Tibial artery (tissue), 4 donors: ENCODE data around the gene KCNQ1.

Experiments
- DNase-seq, 2 donors: peaks; one replicate each; pipeline ENCODE4 v3.0.0-alpha.2; 2019
- H3K27ac ChIP-seq, 2 donors: fragments of 200-600 bp; sonication (generic) in 1 of 2; 1 replicate in 1 of 2; 2 replicates in 1 of 2; pipeline ENCODE4 v1.5.1; 2018 to 2019; ENCODE audit warnings: mild to moderate bottlenecking in 1 of 2
- H3K27me3 ChIP-seq, 2 donors: fragments of 200-600 bp; sonication (generic) in 1 of 2; one replicate each; pipeline versions ENCODE4 v1.5.1 to v1.6.0; 2016 to 2019
- H3K36me3 ChIP-seq, 3 donors: fragments of 200-600 bp; sonication (generic) in 2 of 3; one replicate each; pipeline ENCODE4 v1.5.1; 2016 to 2019; ENCODE audit warnings: mild to moderate bottlenecking in 2 of 3
- H3K4me1 ChIP-seq, 4 donors: fragments of 200-600 bp; sonication (generic) in 2 of 4; 1 replicate in 3 of 4; 2 replicates in 1 of 4; pipeline ENCODE4 v1.5.1; 2016 to 2019
- H3K4me3 ChIP-seq, 2 donors: fragments of 200-600 bp; sonication (generic) in 1 of 2; 1 replicate in 1 of 2; 2 replicates in 1 of 2; pipeline ENCODE4 v1.5.1; 2018 to 2019; ENCODE audit warnings: mild to moderate bottlenecking in 2 of 2
- H3K9me3 ChIP-seq, 3 donors: fragments of 200-600 bp; sonication (generic) in 1 of 3; one replicate each; pipeline ENCODE4 v1.5.1; 2016 to 2019
- intact Hi-C: fragments of 100-400 bp; cut with DNase I; formaldehyde crosslinking; loops from one replicate; pipeline ENCODE4 v1.15.0; 2023; ENCODE audit warnings: low total_unique reads
- TF ChIP-seq, protein P1 (sequence below), 2 experiments: fragments of 200-600 bp in 1 of 2; fragments of 450-650 bp in 1 of 2; IDR thresholded peaks; one replicate each; pipeline ENCODE4 v1.5.1; 2017 to 2019; ENCODE audit warnings: antibody characterized with exemption in 2 of 2, mild to moderate bottlenecking in 1 of 2, moderate library complexity in 1 of 2

KCNQ1 gene

DNA sequence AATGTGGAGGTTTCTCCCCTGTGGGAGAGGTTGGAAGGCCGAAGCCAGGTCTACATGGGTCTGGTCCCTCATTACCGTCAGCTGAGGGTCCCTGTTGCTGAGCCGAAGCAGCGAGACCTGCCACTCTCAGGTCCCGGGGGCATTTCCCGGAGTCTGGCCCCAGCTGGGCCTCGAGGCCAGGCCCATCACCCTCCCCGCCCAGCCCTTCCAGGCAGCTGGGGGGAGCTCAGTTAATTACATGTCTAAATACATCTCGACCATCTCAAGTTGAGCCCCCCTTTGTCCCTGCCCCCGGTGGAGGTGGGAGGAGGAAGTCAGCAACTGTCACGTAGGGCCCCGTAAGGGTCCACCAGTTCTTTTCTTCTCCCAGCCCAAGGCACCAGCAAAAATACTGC, 437.2 kb downstream of the KCNQ1 start:
- peak in 1 of 2 donors; percentile 65 for DNase-seq
- Histone ChIP-seq H3K4me3 (no peak overlapping the region), H3K9me3 (peaks cover 0 to 3% (median 0%) of the 10 kb centered on the region in 3 donors), H3K4me1 (peaks cover 0 to 29% (median 11%) of the 10 kb centered on the region in 4 donors), H3K27me3 (no peaks in the 10 kb centered on the region), H3K27ac (no peak overlapping the region), H3K36me3 (peaks cover 4 to 17% (median 13%) of the 10 kb centered on the region in 3 donors)
- TF ChIP-seq, protein P1, sequence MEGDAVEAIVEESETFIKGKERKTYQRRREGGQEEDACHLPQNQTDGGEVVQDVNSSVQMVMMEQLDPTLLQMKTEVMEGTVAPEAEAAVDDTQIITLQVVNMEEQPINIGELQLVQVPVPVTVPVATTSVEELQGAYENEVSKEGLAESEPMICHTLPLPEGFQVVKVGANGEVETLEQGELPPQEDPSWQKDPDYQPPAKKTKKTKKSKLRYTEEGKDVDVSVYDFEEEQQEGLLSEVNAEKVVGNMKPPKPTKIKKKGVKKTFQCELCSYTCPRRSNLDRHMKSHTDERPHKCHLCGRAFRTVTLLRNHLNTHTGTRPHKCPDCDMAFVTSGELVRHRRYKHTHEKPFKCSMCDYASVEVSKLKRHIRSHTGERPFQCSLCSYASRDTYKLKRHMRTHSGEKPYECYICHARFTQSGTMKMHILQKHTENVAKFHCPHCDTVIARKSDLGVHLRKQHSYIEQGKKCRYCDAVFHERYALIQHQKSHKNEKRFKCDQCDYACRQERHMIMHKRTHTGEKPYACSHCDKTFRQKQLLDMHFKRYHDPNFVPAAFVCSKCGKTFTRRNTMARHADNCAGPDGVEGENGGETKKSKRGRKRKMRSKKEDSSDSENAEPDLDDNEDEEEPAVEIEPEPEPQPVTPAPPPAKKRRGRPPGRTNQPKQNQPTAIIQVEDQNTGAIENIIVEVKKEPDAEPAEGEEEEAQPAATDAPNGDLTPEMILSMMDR (IDR thresholded peaks at IDR 0.05) = no peak
- intact Hi-C loops = loop anchor here (10.0 kb wide), 1 partner anchor 543 kb away; no protein-coding TSS in a partner anchor

- TF ChIP-seq, protein P1 (IDR thresholded peaks at IDR 0.05) = no peak
- peaks cover 0 to 29% (median 11%) of the 10 kb centered on the region in 4 donors for H3K4me1 ChIP-seq
Observed at GRCh38 chr11:2882396-2883110, 437.7 kb downstream of the KCNQ1 start.

DNA sequence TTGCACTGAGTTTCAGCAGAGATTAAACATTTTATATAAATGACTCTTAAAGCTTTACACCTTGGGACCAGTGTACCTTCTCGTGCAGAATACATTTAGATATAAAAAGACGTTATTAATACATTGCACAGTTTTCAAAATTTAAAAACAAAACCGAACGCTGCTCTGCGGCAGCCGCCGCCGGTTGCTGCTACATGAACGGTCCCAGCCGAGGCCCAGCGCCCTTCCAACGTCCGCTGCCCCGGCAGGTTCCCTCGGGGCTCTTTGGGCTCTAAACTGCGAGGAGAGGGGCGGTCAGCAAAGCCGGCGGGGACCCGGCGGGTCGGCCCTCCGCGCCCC, 438.8 kb downstream of the KCNQ1 start:
- intact Hi-C loops = loop anchor here (10.0 kb wide), 1 partner anchor 541 kb away; no protein-coding TSS in a partner anchor
- H3K27ac ChIP-seq = peak overlapping the region; percentile 81 to 83
- peaks cover 0 to 36% (median 14%) of the 10 kb centered on the region in 4 donors for H3K4me1 ChIP-seq
- no peaks in the 10 kb centered on the region for H3K27me3 ChIP-seq
- TF ChIP-seq, protein P1 (IDR thresholded peaks at IDR 0.05) = no peak
- H3K4me3 ChIP-seq = peak overlapping the region; percentile 87 to 89
- H3K36me3 ChIP-seq = peaks cover 0 to 15% (median 11%) of the 10 kb centered on the region in 3 donors
- H3K9me3 ChIP-seq = no peaks in the 10 kb centered on the region
- no peak for DNase-seq

More at GRCh38 chr11:2882396-2883110, 437.7 kb downstream of the KCNQ1 start:
- Histone ChIP-seq H3K36me3 (peaks cover 0 to 17% (median 13%) of the 10 kb centered on the region in 3 donors), H3K27ac (no peak overlapping the region), H3K4me3 (peak overlapping the region in 1 of 2 donors; percentile 87), H3K27me3 (no peaks in the 10 kb centered on the region), H3K9me3 (no peaks in the 10 kb centered on the region)
- intact Hi-C loops = loop anchor here (10.0 kb wide), 1 partner anchor 542 kb away; no protein-coding TSS in a partner anchor
- DNase-seq = no peak

DNA sequence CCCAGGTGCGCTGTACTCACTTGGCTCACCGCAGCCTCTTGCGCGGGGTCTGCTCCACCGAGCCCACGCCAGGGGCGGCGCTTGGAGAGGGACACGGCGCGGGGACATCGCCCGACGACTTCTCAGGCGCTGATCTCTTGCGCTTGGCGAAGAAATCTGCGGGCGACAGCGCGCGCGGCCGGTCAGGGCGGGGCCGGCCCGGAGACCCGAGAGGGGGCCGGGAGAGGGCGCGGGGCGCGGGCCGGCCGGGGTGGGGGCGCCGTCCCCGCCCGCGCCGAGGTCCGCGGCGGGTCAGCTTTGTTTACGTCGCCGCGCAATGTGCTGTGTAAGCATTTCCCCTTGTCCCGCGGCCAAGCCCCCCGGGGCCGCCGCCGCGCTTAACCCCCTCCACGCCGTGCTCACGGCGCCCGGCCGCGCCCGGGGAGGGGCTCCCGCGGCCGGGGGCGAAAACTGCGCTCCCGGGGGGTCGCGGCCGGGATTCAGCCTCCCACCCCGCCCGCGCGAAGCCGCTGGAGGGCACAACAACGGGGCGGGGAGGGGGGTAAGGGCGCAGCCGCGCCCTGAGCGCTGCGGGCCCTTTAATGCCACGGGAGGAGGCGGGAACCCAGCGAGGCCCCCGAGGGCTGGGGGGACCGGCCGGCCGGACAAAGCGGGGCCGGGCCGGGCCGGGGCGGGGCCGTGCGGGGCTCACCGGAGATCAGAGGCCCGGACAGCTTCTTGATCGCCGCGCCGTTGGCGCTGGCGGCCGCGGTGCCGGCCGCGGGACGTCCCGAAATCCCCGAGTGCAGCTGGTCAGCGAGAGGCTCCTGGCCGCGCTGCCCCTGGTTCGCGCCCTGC, 439.4 kb downstream of the KCNQ1 start:
- Histone ChIP-seq H3K27me3 (no peaks in the 10 kb centered on the region), H3K9me3 (no peaks in the 10 kb centered on the region), H3K36me3 (peaks cover 0 to 9% (median 6%) of the 10 kb centered on the region in 3 donors), H3K4me1 (peaks cover 0 to 36% (median 14%) of the 10 kb centered on the region in 4 donors), H3K4me3 (peak overlapping the region; percentile 87 to 89), H3K27ac (peak overlapping the region; percentile 81 to 83)
- TF ChIP-seq, protein P1 (IDR thresholded peaks at IDR 0.05) = no peak
- intact Hi-C loops = loop anchor here (10.0 kb wide), 1 partner anchor 541 kb away; no protein-coding TSS in a partner anchor
- DNase-seq = peak; percentile 64 to 82

- peak in 1 of 2 donors; percentile 79 for DNase-seq
- intact Hi-C loops = loop anchor here (5.0 to 10.0 kb wide), 4 partner anchors 58 to 540 kb away; partner anchors contain the start of gene KCNQ1OT1
- H3K4me1 ChIP-seq = peaks cover 0 to 36% (median 14%) of the 10 kb centered on the region in 4 donors
- no peaks in the 10 kb centered on the region for H3K27me3 ChIP-seq
- H3K4me3 ChIP-seq = peak overlapping the region; percentile 87 to 89
- TF ChIP-seq, protein P1 (IDR thresholded peaks at IDR 0.05) = peak; percentile 18 to 22
- peak overlapping the region; percentile 81 to 83 for H3K27ac ChIP-seq
- no peaks in the 10 kb centered on the region for H3K9me3 ChIP-seq
- no peaks in the 10 kb centered on the region for H3K36me3 ChIP-seq
Observed at GRCh38 chr11:2885017-2885677, 440.3 kb downstream of the KCNQ1 start.
